GM21528 (cell line): ENCODE data around the gene PKP4.
"Not testable (repeated sequence)": the region's sequence is repeated elsewhere in the genome, so short reads cannot be mapped to it uniquely, and the experiment has no call there.

Experiments used
- ATAC-seq: cut with Tn5 transposase; IDR thresholded peaks from one replicate; pipeline ENCODE4 v1.9.1; 2021; ENCODE audit warnings: mild to moderate bottlenecking, moderate library complexity; ENCODE audit not compliant: unreplicated experiment, low FRiP score

The PKP4 gene

DNA sequence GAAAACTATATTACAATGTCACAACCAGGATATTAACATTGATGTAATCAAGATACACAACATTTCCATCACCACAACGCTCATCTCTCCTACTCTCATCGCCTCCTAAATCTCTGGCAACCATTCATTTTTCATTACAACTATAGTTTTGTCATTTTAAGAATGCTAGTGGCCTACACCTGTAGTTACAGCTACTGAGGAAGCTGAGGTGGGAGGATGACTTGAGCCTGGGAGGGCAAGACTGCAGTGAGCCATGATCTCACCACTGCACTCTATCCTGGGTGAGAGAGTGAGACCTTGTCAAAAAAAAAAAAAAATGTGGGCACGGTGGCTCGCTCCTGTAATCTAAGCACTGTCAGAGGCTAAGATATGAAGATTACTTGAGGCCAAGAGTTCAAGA is 10.5 kb downstream of the PKP4 start:
- no peak for ATAC-seq

GRCh38 chr2:158472829-158473228 is 16.1 kb downstream of the PKP4 start:
- ATAC-seq: not testable (repeated sequence)

DNA sequence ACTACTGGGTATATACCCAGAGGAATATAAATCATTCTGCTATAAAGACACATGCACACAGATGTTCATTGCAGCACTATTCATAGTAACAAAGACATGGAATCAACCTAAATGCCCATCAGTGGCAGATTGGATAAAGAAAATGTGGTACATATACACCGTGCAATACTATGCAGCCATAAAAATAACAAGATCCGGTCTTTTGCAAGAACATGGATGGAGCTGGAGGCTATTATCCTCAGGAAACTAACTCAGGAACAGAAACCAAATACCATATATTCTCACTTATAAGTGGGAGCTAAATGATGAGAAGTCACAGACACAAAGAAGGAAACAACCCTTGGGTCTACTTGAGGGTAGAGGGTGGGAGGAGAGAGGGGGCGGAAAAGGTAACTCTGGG is 16.5 kb downstream of the PKP4 start:
- ATAC-seq: not testable (repeated sequence)

DNA sequence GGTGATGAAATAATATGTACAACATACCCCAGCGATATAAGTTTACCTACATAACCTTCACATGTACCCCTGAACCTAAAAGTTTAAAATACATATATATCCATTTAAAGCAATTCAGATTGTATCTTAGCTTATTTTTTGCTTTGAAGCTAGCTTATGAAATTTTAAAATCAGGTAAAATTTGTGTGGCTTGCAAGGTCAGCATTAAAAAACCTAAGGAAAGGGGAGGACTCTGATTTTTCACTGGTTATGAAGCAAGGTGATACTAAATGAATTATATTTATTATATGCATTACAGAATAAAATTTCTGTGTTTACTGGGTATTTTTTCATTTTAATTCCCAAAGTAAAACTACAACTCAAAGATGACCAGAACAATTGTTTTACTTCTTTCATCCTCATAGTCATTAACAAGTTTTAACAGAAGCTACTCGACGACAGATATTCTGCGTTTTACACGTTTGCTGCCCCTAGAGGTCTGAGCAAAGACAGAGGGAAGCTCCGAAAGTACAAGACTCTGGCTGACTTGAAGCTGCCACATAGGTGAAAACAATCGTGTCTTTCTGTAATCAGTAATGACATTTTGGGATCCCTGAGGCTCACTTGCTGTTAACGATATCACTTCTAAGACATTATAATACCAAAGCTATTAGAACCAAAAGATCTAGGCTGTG is 17.1 kb downstream of the PKP4 start:
- ATAC-seq: no peak

GRCh38 chr2:158474526-158475011 is 17.8 kb downstream of the PKP4 start:
- ATAC-seq: not testable (repeated sequence)

DNA sequence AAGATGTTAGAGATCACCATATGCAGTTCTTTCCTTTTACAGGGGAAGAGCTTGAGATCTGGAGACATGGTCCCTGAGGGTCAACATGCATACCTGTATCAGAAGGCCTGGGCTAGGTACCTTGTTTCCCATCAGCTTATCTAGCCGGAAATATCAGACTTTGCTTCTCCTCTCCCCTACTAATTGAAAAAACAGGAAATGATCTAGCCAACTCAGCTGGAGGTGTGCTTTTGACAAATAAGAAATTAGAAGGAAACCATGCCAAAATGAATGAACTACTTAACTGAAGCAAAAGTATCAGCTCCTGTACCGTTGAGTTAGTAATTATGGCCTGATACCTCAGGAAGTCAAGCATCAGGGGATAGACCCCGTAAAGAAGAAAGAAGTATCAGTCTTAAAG is 20.4 kb downstream of the PKP4 start:
- no peak for ATAC-seq

DNA sequence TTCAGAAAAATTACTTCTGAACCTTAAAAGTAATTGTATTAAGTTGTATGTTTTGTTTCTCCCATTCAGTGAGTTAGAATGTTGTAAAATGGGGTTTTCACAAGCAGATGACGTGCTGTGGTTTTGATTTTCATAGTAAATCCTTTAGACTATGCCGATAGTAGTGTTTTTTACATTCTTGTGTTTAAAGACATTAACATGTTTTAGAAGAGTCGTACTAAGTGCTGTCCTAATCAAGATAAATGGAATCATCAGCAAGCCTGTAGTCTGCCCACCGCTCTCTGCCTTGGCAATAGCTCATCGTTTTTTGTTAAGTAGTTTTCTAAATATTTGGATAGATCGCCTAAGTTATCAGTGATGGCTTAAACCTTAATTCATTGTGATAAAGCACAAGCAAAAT is 21.5 kb downstream of the PKP4 start:
- ATAC-seq: no peak

- ATAC-seq: no peak
Observed at GRCh38 chr2:158478816-158479215, 22.1 kb downstream of the PKP4 start.

GRCh38 chr2:158481116-158481515 is 24.4 kb downstream of the PKP4 start:
- ATAC-seq: no peak

DNA sequence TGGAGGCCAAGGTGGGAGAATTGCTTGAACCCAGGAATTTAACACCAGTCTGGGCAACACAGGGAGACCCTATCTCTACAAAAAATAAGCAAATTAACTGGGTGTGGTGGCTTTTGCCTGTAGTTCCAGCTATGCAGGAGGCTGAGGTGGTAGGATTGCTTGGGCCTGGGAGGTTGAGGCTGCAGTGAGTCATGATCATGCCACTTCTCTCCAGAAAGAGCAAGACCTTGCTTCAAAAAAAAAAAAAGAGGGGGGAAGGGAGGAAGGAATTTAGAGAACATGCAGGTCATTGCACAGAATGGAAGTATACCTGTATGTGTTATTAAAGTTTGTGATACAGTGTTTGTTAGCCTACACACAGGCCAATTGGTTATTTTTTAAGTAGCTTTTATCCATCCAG is 25.8 kb downstream of the PKP4 start:
- no peak for ATAC-seq

DNA sequence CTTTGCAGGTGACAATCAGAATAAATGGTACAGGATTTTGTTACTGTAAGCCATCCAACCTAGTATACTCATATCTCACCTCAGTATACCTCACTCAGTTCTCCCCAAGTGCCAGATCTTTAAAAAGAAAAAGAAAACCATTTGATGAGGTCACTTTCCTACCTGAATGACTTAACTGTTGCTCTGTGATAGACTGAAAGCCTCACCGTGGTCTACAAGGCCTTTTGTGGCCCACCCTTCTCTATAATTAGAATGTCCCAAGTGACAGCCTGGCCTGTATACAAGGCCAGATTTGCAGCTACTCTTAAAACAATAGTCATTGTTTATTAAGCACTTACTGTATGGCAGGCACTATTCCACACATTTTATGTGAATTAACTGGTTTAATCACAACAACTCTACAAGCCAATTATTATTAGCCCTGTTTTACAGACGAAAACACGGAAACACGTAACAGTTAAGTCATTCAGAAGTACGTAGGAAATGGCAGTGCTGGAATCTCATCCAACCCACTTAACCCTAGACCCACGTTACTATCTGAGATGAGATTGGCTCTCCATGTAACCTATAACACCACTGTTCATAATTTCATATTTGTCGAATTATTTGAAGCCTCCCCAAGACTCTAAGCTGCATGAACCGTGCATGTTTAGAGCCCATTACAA is 28.3 kb downstream of the PKP4 start:
- ATAC-seq: no peak

DNA sequence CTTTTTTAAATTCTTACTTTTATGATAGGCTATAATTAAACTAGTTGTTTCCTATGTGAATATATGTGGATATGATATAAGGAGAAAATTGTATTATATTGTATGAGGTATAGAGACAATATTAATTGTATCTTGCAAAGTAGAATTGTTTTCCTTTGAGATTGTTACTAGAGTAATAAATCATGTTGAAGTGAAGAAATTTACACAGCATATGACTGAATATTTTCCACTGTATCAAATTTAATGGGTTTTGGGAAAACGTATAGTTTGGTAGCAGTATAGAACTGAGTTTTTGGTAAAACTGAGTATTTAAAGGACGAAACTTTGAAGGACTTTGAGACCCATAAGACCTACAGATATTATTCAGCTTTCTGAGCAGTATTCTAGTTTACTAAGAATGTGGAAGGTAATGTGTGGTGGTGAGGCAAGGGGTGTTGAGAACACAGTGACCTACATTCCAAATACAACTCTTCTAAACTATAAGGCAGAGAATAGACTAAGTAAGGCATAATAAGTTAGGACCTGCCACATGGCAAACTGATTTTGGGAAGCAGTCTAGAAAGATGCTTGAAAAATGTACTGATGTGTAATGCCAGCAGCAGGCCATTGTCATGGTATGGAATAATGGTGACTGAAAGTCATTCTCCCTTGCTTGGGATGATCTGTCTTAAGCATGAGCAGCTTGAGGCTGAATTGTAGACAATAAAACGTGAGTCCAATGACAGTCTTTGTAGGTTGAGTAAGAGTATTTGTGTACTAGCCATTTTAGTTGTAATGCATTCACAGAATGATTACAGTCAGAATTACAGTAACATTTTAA is 29.6 kb downstream of the PKP4 start:
- no peak for ATAC-seq

- no peak for ATAC-seq
Observed at GRCh38 chr2:158486970-158487325, 30.2 kb downstream of the PKP4 start.

DNA sequence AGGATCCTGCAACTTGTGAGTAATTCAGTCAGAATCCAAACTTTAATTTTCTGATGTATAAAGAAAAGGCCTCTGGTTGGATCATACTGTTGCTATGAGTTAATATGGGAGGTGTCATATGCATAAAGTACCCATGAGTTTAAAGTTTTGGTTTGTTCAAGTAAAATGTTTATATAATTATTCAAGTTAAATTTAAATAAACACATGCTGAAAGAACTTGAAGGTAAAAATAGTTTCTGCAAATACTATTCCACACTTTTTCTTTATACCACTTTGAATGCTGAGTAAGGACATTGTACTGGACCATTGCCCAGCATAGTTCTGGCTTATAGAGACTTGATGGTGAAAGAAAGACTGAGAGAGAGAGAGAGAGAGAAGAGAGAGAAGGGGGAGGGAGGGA is 30.7 kb downstream of the PKP4 start:
- no peak for ATAC-seq

DNA sequence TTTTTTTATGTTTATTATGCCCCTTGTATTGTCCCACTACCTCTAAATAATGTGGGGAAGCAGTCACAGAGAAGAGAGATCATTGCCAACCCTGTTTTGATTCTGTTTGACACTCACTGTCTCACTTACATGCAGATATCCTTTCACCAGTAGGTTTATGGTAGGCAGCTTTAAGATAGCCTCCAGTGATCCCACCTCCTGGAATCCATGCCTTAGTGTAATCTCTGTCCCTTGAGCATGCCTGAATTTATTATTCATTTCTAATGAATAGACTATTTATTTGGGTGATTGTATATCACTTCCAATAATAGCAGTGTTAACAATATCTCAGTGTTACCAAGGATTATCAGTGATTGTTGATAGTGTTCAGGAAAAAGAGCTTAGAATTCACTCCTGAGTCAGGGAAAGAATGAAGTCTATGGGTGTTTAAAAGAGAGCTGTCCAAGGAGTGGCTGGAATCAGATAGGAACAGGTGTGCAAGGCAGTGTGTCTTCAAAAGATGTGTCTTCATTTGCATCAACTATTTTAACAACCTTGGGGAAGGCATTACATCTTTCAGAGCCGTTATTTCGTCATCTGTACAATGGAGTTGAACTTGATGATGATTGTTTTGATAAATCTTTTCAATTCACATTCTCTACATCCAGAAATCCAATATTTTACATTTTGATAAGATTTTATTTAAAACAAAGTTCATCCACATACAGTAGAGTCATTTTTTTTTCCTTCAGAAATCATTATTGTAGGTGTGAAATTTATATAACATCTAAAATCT is 31.9 kb downstream of the PKP4 start:
- ATAC-seq: no peak

GRCh38 chr2:158489366-158490112 is 32.8 kb downstream of the PKP4 start:
- no peak for ATAC-seq

GRCh38 chr2:158491072-158491471 is 34.3 kb downstream of the PKP4 start:
- no peak for ATAC-seq

DNA sequence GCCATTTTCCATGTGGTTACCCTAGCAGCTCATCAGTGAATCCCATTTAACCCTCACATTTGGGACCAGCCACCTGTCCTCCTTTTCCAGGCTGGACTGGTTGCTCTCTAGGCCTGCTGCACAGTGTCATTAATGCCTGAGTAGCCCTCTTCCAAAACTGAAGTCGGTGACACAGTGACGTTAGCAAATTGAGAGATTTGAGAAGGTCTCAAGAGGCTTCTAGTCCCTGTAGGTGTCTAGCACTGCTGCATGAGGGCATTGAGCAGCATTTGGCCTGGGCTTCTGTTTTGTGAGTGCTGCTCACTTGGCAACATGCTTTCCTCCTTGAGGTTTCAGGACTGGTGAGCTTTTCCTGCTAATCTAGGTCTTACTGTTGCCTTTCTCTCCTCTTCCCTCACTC is 36.7 kb downstream of the PKP4 start:
- ATAC-seq: no peak

DNA sequence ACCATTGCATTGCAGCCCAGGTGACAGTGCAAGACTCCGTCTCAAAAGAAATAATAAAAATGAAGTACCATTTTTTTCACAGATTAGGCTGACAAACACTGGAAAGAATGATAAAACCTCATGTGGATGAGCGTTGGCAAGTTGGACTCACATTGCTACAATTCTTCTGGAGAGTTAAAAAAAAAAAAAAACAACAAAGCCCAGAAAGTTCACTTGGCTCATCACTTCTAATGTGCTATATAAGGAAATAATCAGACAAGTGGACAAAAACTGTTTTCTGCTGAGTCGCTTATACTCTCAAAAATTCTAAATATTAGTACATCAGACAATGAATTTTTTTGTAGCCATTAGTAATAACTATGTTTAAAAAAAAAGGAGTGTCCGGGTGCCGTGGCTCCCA is 38.4 kb downstream of the PKP4 start:
- no peak for ATAC-seq

- no peak for ATAC-seq
Observed at GRCh38 chr2:158496986-158497385, 40.2 kb downstream of the PKP4 start.
